Activated CD8-positive, alpha-beta memory T cell treated with anti-CD3 and anti-CD28 coated beads for 48 hours (primary cell): ENCODE data around the gene KCND3.

ENCODE experiments used
- DNase-seq, 3 experiments: peaks; one replicate each; pipeline ENCODE4 v3.0.0-alpha.2; 2020; ENCODE audit warnings: low read depth in 2 of 3, low spot score in 2 of 3

Gene KCND3

GRCh38 chr1:111851552-111851951 is 137.9 kb downstream of the KCND3 start:
- DNase-seq: no peak

GRCh38 chr1:111850109-111850508 is 139.4 kb downstream of the KCND3 start:
- DNase-seq: no peak

- DNase-seq: no peak
Measured at GRCh38 chr1:111848852-111849545, 140.5 kb downstream of the KCND3 start.

DNA sequence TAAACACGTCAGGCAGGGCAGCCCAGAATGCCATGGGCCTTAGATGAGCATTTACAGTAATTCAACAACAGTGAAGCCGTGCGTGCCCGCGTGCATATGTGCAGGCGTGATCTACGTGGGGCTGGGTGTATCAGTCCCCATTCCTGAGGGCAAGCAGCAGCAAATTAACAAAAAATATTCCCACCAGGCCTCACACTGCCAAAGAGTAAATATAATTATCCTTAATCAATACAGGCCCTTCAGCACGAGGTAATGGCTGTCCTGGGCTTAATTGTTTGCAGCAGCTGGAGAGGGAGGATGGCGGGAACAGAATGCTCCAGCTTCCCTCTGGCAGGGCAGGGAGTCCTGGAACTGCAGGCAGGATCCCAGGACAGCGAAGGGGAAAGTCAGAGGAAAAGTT is 142.0 kb downstream of the KCND3 start:
- DNase-seq: no peak

GRCh38 chr1:111846842-111847241 is 142.6 kb downstream of the KCND3 start:
- DNase-seq: no peak

GRCh38 chr1:111843177-111843576 is 146.3 kb downstream of the KCND3 start:
- DNase-seq: no peak

DNA sequence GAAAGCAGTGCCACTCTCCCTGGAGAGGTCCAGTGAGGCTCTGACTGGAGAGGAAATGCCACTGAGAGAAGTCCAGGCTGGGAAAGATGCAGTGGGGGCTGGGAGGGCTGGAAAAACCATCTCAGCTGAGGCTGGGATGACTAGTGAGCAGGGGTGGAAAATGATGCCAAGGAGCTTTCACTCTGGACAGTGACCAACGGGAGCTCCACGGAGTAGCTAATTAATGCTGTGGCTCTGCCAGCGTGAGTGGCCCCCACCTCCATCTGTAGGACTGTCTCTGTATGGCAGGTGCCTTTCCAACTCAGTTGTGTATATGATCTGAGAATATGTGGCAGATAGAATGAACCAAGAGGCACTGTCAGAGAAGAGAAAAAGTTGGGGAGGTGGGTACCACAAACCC is 147.1 kb downstream of the KCND3 start:
- DNase-seq: no peak

GRCh38 chr1:111841746-111842145 is 147.7 kb downstream of the KCND3 start:
- no peak for DNase-seq

DNA sequence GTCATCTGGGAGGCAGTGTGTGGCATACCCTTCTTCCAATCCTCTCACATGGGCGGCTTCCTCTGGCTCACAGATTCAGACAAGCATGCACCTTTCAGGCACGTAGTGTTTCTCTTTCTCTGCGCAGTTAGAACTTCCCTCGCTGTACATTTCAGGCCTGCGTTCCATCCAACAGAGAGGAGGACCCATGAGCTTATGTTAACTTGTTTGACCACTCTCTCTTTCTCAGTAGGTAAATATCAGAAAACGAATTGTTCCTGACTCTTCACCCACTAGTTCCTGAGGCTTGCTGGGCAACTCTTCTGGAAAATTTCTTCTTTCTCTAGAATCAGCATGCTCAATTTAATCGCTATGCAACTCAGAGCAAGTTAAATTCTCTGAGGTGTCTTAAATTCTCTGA is 148.3 kb downstream of the KCND3 start:
- DNase-seq: no peak

GRCh38 chr1:111837393-111837792 is 152.1 kb downstream of the KCND3 start:
- no peak for DNase-seq

GRCh38 chr1:111836111-111836510 is 153.4 kb downstream of the KCND3 start:
- DNase-seq: no peak

GRCh38 chr1:111835514-111835913 is 154.0 kb downstream of the KCND3 start:
- DNase-seq: no peak

- no peak for DNase-seq
Measured at GRCh38 chr1:111834956-111835355, 154.5 kb downstream of the KCND3 start.

DNA sequence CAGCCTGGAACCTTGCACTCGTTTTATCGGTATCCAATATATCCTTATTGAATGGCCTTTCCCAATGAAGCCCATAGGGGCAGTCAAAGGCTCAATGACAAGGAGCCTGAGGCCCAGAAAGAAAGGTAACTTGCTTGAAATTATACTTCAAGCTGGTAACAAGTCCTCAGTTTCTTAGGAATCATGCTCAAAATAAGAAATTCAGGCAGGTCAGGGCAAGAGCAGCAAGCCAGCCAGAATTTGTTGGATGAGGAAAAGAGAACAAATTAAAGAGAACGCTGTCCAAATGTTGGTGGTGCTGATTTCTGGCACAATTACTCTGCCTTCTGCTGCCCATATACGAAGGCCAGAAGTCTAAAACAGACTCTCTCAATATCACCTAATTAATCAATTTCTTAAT is 156.1 kb downstream of the KCND3 start:
- no peak for DNase-seq

DNA sequence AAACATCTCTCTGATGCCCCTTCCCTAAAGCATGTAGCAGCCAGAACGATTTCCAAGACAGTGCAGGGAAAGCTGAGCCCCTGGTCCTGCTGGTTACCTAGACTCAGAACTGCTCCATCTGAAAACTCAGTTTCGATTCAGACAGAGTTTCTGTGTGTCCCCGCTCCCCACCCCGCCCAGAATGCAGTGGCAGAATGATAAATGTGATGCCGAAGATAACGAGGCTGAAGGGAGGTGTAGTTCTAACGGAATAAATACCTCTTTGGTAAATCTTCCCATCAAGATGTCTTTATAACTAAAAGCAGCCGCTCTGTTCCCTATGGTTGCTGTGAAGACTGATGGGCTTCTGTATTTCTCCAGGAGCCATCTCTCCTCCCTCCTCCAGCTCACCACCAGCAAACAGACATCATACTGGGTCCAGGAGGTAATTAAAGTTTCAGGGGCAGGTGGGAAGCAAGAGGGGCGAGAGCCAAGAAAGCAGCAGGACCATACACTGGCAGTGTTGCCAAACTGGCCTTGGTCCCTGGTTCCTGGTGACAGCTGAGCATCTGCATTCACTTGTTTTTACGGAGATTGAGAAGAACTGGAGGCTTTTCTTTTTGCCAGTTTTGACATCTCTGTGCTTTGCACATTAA is 156.8 kb downstream of the KCND3 start:
- no peak for DNase-seq

DNA sequence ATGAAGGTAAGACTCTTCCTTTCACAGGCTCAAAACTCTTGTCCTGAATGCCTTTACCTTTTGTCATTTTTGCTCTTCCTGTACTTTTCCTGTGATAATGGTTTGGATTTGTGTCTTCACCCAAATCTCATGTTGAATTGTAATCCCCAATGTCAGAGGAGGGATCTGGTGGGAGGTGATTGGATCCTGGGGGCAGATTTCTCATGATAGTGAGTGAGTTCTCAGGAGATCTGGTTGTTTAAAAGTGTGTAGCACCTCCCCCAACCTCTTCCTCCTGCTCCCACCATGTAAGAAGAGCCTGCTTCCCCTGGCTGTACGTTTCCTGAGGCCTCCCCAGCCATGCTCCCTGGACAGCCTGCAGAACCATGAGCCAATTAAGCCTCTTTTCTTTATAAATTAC is 158.3 kb downstream of the KCND3 start:
- DNase-seq: no peak

DNA sequence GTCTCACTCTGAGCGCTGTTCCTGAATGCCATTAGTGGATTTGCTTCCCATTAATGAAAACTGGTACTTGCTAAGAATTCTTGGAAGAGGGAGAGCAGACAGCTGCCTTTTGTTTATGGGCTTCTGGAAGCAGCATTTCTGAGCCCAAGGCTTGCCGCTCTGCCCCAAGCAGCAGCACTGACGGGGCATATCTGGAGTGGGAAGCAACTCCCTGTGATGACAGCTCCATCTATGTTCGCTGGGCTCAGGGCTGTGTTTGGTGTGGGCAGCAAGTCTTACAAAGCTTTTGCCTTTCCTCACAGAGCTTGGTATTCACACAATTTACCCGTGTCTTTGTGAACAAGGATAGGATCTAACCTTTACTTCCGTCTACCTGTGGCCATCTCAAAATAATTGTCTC is 161.5 kb downstream of the KCND3 start:
- no peak for DNase-seq

- no peak for DNase-seq
Measured at GRCh38 chr1:111826278-111826677, 163.2 kb downstream of the KCND3 start.

GRCh38 chr1:111825217-111825616 is 164.3 kb downstream of the KCND3 start:
- no peak for DNase-seq

GRCh38 chr1:111822138-111822537 is 167.3 kb downstream of the KCND3 start:
- DNase-seq: no peak

- no peak for DNase-seq
Measured at GRCh38 chr1:111821121-111821745, 168.2 kb downstream of the KCND3 start.

GRCh38 chr1:111819566-111820263 is 169.8 kb downstream of the KCND3 start:
- no peak for DNase-seq
